Measurements from ENCODE around the gene OR7G2. TPM values are rescaled to one million over a fixed set of nuclear protein-coding genes. Genes with fewer than 3 reads are reported as not detected.

The OR7G2 gene
- total RNA-seq = not detected
- long read RNA-seq = 0 reads

- DNase-seq (ENCODE audit: missing footprints) (no peak), ATAC-seq (no peak)
- intact Hi-C loops (cut with DNase I) = no loop called here
Measured at GRCh38 chr19:9107375-9107774, at the start of gene OR7G2. Gene OR7G2 (minus strand): TSS chr19:9107475. CDS start chr19:9103243, 4,232 bp downstream.

- DNase-seq (ENCODE audit: missing footprints) (no peak), ATAC-seq (no peak)
- intact Hi-C loops (cut with DNase I) = no loop called here
Measured at GRCh38 chr19:9156304-9156703, 49.0 kb upstream of the OR7G2 start.

GRCh38 chr19:9155591-9155990 lies 48.3 kb upstream of the OR7G2 start:
- intact Hi-C loops (cut with DNase I) = no loop called here
- DNase-seq (ENCODE audit: missing footprints) (no peak), ATAC-seq (no peak)

- intact Hi-C loops (cut with DNase I) = no loop called here
- ATAC-seq (no peak), DNase-seq (ENCODE audit: missing footprints) (no peak)
Measured at GRCh38 chr19:9151367-9151766, 44.1 kb upstream of the OR7G2 start.

- intact Hi-C loops (cut with DNase I) = no loop called here
- DNase-seq (ENCODE audit: missing footprints) (no peak), ATAC-seq (no peak)
Measured at GRCh38 chr19:9150650-9151049, 43.4 kb upstream of the OR7G2 start.

- ATAC-seq (no peak), DNase-seq (ENCODE audit: missing footprints) (no peak)
- intact Hi-C loops (cut with DNase I) = loop anchor here (10.0 kb wide), 1 partner anchor 285 kb away; the partner anchor contains the start of gene ZNF266
Measured at GRCh38 chr19:9149997-9150396, 42.7 kb upstream of the OR7G2 start.

GRCh38 chr19:9148697-9149096 lies 41.4 kb upstream of the OR7G2 start:
- intact Hi-C loops (cut with DNase I) = loop anchor here (10.0 kb wide), 1 partner anchor 286 kb away; the partner anchor contains the start of gene ZNF266
- no peak for DNase-seq (ENCODE audit: missing footprints)

GRCh38 chr19:9146882-9147281 lies 39.6 kb upstream of the OR7G2 start:
- ATAC-seq (peak; percentile 48), DNase-seq (ENCODE audit: missing footprints) (no peak)
- intact Hi-C loops (cut with DNase I) = loop anchor here (10.0 kb wide), 1 partner anchor 288 kb away; the partner anchor contains the start of gene ZNF266

More at GRCh38 chr19:9148697-9149096, 41.4 kb upstream of the OR7G2 start:
- ATAC-seq = no peak

- intact Hi-C loops (cut with DNase I) = loop anchor here (5.0 to 10.0 kb wide), 2 partner anchors 290 to 647 kb away; partner anchors contain the start of gene ZNF266
- ATAC-seq (no peak), DNase-seq (ENCODE audit: missing footprints) (no peak)
Measured at GRCh38 chr19:9144920-9145319, 37.6 kb upstream of the OR7G2 start.

- intact Hi-C loops (cut with DNase I) = loop anchor here (2.0 to 10.0 kb wide), 3 partner anchors 294 to 652 kb away; partner anchors contain the start of genes ZNF121 and ZNF266
- peak; percentile 97 for DNase-seq (ENCODE audit: missing footprints)
- ATAC-seq = peak; percentile 97
Measured at GRCh38 chr19:9140159-9140874, 33.0 kb upstream of the OR7G2 start, which contains the start of gene ZNF317. Gene ZNF317 (plus strand): TSS chr19:9140397. CDS start chr19:9156017, 15,620 bp downstream.

GRCh38 chr19:9139609-9140158 lies 32.4 kb upstream of the OR7G2 start:
- ATAC-seq (peak; percentile 17), DNase-seq (ENCODE audit: missing footprints) (no peak)
- intact Hi-C loops (cut with DNase I) = loop anchor here (2.0 to 10.0 kb wide), 4 partner anchors 168 to 653 kb away; partner anchors contain the start of genes ZNF121, ZNF266 and ZNF699

- intact Hi-C loops (cut with DNase I) = no loop called here
- no peak for DNase-seq (ENCODE audit: missing footprints)
- ATAC-seq = no peak
Measured at GRCh38 chr19:9132422-9132821, 25.1 kb upstream of the OR7G2 start.

- no peak for DNase-seq (ENCODE audit: missing footprints)
- intact Hi-C loops (cut with DNase I) = no loop called here
- no peak for ATAC-seq
Measured at GRCh38 chr19:9130965-9131364, 23.7 kb upstream of the OR7G2 start.

- intact Hi-C loops (cut with DNase I) = no loop called here
- DNase-seq (ENCODE audit: missing footprints) (no peak), ATAC-seq (no peak)
Measured at GRCh38 chr19:9128171-9128570, 20.9 kb upstream of the OR7G2 start.

- intact Hi-C loops (cut with DNase I) = no loop called here
- no peak for DNase-seq (ENCODE audit: missing footprints)
- ATAC-seq = no peak
Measured at GRCh38 chr19:9126900-9127405, 19.7 kb upstream of the OR7G2 start, which contains the start of gene OR7G3. Gene OR7G3 (minus strand): TSS chr19:9126950. CDS start chr19:9126950, 0 bp downstream.

- DNase-seq (ENCODE audit: missing footprints) (no peak), ATAC-seq (no peak)
- intact Hi-C loops (cut with DNase I) = no loop called here
Measured at GRCh38 chr19:9116547-9116946, 9.3 kb upstream of the OR7G2 start.

- intact Hi-C loops (cut with DNase I) = no loop called here
- ATAC-seq (no peak), DNase-seq (ENCODE audit: missing footprints) (no peak)
Measured at GRCh38 chr19:9115307-9115813, 8.1 kb upstream of the OR7G2 start, which contains the start of gene OR7G1. Gene OR7G1 (minus strand): TSS chr19:9115763. CDS start chr19:9115763, 0 bp downstream.

GRCh38 chr19:9109959-9110358 lies 2.7 kb upstream of the OR7G2 start:
- ATAC-seq (no peak), DNase-seq (ENCODE audit: missing footprints) (no peak)
- intact Hi-C loops (cut with DNase I) = no loop called here

GRCh38 chr19:9086761-9087160 lies 20.5 kb downstream of the OR7G2 start, which contains the start of gene OR1M1:
Gene OR1M1 (plus strand): TSS chr19:9087061. CDS start chr19:9093245, 6,184 bp downstream.
- no peak for ATAC-seq
- no peak for DNase-seq (ENCODE audit: missing footprints)
- intact Hi-C loops (cut with DNase I) = no loop called here
